Measurements from ENCODE around the gene MAP3K6.

Gene MAP3K6

DNA sequence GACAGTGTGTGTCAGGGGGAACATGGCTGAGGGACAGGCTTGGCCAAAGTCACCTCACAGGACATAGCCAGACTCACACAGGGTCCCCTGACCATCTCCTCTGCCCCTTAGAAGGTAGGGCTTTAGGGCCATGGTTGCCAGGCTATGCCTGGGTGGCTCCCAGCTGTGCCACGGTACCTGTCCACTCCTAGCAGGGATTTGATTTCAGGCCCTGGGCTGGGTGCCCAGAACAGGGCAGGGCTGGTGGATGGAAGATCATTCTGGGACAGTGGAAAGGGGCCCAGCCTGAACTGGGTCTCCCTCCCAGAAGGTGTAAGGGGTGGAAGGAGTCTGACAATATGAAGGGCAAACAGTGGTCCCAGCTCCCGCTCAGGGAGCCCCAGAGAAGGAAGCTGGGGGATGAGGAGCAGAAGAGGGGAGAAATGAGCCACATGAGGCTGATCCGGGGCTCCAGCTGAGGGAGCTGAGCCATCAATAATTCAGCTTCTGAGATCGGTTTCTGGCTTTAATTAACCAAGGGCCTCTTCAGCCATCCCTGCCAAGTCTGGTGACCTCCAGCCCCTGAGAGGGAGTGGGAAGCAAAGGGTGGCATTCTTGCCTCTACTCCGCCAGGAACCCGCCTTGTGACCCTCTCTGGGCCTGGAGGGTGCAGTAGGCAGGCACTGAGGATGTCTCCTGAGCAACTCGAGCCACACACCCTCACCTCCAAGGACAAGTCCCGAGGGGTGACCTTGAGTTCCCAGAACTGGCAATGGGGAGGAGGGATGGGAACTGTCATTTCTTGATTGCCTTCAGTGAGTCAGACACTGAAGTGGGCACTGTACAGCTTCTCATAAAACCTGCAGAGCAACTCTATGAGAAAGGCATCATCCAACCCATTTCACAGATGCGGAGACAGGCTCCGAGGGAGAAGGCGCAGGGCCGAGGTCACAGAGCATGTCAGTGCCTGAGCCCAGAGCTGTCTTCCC is 14.3 kb upstream of the MAP3K6 start:
- intact Hi-C loops (cut with DNase I), result no loop called here
- DNase-seq, result no peak

DNA sequence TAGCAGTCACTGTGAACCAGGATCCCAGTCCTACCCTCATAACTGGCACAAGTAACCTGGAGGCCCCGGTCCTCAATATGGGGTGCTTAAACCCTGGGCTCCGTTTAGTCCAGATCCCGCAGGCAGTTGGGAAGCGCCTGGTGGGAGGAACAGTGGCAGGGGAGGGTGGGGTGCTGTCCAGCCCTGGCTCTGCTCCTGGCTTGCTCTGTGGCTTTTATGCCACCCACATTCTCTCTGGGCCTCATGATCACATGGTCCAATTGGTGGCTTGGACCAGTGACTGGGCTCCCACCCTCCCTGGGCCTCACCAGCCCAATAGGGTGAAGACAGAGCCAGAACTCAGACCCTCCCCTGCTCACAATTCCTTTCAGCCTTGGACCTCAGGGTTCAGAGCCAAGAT is 13.5 kb upstream of the MAP3K6 start:
- DNase-seq, result no peak
- intact Hi-C loops (cut with DNase I), result no loop called here

DNA sequence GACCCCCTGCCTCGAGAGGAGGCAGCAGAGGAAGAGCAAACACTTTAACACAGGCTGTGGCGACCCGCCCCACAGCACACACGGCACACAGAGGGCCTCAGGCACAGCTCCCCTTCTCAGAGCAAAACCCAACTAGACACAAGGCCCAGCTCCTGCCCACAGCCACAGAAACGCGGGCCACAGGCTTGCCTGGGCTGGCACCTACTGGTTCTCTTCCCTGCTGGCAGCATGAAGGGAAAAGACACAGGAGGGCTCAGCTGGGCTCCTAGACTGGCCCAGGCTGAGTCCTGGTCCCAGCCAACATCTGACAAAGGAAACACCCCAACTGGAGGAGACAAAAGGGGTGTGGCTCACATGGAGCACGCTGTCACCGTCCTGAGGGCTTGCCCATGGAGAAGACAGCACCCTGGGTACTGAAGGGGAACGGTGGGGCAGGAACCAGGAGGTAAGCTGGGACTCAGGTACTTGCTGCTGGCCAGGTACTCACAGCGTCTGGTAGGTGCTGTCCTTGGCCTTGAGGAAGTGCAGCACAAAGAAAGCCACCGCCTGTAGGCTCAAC is 12.9 kb upstream of the MAP3K6 start:
- intact Hi-C loops (cut with DNase I), result no loop called here
- DNase-seq, result no peak

DNA sequence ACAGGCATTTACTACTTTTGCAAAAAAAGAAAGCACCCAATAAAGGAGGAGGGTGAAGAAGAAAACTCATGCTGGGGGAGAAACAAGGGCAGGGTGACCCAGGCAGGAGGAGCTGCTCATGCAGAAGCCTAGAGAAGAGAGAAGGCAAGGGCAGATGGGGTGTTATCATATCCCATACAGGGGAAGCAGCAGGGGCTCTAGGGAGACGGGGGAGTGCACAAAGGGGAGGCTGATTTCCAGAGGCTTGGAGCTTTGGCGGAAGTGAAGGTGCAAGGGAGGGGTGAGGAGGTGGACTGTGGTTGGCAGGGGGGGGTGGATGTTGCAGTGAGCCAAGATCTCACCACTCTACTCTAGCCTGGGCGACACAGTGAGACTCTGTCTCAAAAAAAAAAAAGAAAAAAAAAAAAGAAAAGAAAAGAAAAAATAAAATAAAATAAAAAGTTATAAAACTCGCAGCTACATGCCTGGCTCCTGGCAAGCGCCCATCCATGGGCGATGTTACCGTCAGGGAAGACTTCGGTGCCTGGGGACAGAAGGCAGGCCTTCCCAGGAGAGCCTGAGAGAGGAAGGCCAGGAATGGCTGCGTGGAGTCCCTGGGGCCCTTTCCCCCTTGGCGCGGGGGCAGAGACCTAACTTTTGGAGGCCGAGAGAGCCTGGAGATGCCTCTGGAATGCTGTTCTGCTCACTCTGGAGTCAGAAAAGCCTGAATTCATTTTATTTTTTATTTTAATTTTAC is 11.2 kb upstream of the MAP3K6 start:
- no peak for DNase-seq
- intact Hi-C loops (cut with DNase I), result no loop called here

DNA sequence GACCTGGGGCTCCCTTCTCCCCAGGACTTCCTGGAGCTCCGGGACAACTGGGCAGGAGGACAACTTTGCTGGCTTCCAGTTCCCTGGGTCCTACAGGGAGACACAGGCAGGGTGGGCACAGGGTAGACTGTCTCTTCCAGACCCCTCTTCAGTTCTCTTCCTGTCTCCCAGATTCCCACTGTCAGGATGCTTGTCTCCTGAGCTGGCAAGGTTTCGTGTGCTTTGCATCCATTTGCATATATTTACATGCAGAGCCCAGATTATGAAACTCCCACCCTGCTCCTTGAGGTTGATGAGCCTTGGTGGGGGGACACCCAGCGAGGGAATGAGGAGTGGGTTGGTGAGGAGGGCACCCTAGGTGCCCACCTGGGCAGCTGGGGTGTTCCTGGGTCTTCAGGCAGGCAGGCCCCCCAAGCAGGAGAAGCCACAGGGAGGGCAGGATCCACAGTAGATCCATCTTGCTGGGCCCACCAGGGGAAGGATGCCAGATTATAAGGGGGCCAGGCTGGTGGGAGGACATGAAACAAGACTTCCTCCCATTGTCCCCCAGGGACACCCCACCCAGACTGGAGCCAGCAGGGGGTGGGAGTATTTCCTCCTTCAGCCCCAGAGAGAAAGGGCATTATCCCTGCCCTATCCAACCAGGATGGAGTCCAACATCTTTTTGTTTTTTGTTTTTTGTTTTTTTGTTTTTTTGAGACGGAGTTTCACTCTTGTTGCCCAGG is 7.8 kb upstream of the MAP3K6 start, which contains the start of gene FCN3:
TSS of gene FCN3 (minus strand) at position 463 of the 725 bp plus-strand sequence. CDS start at position 457, 6 bp downstream.
- intact Hi-C loops (cut with DNase I), result no loop called here
- DNase-seq, result no peak

DNA sequence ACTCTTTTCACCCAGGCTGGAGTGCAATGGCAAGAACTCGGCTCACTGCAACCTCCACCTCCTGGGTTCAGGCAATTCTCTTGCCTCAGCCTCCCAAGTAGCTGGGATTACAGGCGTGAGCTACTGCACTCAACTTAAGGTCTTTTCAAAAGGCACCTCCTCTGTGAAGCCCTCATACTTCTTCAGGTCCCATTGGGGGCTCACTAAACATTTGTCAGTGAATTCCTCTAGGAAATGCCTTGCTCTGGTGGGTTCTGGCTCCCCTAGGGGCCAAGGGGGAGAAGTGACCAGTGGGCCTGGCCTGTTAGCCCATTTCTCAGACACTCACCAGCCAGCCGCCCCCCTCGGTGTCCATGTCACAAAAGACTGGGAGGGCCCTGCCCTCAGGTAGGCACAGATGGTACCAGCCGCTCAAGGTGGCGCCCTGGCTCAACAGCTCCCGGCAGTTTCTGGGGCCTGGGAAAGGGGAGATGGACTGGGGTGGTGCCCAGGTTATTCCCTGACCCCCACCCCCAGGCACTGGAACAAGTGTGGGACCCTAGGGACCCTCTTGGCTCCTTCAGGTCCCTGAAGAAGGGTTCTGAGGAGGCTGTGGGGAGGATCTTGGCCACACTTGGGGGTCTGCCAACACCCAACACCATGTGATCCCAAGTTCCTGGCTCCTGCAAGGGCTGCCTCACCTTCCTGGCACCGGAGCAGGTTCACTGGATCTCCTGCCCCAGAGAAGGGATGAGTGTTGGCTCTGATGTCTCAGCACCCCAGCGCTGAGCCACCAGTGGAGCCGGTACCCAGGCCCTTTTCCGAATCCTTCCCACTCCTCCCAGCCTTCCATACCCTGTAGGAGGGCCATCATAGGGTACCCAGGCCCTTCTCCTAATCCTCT is 6.3 kb upstream of the MAP3K6 start:
- no peak for DNase-seq

DNA sequence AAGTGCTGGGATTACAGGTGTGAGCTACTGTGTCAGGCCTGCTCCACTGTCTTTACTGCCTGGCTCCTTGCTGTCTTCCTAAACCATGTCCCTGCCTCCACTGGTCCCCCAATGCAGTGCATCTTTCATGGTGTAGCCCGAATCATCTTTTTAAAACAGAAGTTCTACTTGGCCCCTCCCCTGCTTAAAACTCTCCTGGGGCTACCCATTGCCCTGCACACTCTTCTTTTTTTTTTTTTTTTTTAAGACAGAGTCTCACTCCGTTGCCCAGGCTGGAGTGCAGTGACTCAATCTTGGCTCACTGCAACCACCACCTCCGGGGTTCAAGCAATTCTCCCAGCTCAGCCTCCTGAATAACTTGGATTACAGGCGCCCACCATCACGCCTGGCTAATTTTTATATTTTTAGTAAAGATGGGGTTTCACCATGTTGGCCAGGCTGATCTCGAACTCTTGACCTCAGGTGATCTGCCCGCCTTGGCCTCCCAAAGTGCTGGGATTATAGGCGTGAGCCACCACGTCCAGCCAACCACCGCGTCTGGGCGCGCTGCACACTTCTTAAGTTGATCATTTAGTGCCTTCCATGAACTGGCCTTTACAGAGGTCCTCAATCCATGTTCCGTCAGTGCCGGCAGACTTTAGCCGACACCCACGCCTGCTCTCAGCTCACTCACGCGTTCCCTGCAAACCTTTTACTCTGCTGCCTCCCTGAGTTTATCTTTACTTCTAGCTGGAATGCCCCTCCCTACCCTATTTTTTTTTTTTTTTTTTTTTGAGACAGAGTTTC is 5.5 kb upstream of the MAP3K6 start:
- intact Hi-C loops (cut with DNase I), result no loop called here
- no peak for DNase-seq

More for the DNA sequence above, 6.3 kb upstream of the MAP3K6 start:
- intact Hi-C loops (cut with DNase I), result no loop called here

DNA sequence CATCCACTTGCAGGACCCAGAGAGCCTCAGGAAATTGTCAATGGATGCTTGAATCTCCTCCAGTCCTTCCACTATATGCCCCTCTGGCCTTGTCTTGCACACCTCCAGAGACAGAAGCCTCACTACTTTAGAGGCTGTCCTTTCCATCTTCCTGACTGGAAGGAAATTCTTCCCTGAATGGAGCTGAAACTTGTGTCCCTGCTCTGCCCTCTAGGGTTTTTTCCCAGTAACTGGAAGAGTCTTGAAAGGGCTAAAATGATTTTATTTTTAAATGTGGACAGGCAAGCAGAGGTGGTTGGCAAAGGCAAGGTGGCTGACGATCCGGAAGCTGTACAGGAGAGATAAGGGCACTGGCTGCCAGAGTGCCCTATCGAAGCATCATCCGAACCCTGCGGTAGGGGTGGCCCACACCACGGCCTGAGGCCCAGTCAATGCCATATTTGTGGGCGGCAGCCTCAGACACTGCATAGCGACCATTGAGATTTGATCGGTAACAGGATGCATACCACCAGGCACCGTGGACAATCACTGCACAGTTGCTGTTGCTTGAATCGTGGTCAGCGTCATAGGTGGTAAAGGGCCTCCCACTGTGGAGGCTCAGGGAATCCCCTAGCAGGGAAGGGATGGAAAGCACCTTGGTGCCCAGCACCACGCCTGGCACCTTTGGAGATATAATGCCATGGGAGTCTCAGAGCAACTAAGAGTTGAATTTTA is 2.3 kb upstream of the MAP3K6 start:
- no peak for DNase-seq
- intact Hi-C loops (cut with DNase I), result no loop called here

DNA sequence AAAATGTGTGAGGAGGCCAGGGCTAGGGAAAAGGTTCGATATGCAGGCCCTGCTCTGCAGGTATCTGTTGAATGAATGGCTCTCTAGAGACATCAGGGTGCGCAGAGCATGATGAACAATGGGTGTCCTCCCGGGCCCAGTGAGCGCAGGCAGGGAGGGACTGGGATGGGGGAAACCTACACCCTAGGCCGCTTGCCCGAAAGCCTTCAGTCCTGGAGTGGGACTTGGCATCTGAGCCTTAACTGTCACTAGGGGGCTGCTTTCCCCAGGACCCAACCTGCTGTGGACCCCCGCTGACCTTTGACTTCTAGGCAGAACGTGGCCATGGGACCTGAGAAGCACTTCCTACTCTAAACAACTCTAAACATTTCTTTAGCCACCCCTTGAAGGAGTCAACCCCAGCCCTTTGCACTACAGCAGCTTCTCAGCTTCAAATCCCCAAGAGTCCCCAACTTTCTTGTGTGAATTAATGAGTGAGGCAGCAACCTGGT is 444 bp upstream of the MAP3K6 start:
- intact Hi-C loops (cut with DNase I), result no loop called here
- no peak for DNase-seq

DNA sequence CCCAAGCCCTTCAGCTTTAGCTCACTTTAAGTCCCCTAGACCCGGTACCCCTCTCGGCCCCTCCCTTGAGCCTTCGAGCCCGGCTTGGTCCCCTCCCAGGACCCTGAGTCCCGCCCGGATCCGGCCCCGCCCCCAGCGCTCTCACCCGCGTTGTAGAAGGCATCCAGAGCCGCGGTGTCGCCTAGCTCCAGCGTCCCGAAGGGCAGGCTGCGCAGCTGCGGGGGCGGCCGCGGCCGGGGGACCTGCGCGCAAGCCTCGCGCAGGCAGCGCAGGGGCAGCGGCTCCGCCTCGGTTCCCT is 699 bp downstream of the MAP3K6 start:
- intact Hi-C loops (cut with DNase I), result no loop called here
- peak; percentile 15 to 79 (median 59) for DNase-seq

DNA sequence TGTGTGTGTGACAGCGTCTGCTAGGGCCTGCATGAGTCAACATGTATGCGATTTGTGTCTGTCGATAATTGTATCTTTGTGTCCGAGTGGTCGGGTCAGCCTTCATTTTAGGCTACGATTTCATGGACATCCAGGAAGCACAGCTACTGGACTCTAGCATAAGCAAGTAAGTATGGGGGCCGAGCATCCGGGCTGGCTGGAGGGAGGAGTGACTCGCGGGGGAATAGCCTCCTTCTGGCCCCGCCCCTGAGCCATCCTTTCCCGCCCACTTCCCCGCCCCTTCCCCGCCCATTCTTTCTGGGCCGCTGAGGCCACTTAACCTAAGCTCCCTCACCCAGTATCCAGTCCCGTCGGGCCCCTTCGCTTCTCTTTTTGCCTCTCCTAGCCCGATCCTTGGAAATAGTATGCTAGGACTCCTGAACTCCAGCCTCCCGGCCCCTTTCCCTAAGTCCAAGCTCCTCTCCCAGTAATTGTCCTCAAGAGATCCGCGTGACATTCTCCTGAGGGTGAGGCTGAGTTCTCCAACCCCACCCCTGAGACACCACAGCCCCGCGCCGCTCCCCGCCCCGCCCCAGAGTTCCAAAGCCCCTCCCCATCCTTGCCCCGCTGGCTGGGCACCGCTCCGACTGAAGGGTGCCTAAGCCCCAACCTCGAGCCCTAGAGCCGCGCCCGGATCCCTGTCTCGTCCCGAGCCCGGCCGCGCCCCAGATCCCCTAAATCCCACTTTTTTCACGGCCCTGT is 1.2 kb downstream of the MAP3K6 start:
- peak; percentile 68 to 92 (median 81) for DNase-seq
- intact Hi-C loops (cut with DNase I), result no loop called here

DNA sequence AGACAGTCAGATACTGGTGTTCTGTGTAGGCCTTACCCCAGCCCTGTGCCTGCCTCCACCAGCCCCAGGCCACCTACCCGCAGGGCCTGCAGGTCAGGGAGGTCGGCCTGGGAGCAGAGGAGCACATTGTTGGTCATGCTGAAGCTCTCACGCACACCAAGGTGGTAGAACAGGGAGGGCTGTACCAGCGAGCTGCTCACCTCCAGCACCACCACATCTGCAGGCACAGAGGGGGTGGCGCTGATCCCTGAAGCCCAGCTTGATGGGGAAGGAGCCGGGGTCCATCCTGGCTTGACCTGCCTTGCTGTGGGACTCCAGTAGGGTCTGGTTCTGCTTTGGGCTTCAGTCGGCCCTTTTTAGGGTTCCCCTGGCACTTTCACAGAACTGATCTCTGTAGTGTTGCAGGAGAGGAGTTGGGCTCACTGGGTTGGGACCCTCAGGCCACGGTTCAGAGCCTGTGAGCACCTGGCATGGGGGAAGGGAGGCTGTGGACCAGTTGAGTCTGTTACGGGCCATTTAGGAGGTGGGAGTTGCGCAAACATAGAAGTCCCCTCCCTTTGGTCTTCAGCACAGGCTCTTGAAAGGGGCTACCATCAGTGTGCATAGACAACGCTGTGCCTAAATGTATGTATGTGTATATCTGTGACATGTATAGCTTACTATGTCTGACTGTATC is 1.9 kb downstream of the MAP3K6 start:
- intact Hi-C loops (cut with DNase I), result no loop called here
- no peak for DNase-seq

DNA sequence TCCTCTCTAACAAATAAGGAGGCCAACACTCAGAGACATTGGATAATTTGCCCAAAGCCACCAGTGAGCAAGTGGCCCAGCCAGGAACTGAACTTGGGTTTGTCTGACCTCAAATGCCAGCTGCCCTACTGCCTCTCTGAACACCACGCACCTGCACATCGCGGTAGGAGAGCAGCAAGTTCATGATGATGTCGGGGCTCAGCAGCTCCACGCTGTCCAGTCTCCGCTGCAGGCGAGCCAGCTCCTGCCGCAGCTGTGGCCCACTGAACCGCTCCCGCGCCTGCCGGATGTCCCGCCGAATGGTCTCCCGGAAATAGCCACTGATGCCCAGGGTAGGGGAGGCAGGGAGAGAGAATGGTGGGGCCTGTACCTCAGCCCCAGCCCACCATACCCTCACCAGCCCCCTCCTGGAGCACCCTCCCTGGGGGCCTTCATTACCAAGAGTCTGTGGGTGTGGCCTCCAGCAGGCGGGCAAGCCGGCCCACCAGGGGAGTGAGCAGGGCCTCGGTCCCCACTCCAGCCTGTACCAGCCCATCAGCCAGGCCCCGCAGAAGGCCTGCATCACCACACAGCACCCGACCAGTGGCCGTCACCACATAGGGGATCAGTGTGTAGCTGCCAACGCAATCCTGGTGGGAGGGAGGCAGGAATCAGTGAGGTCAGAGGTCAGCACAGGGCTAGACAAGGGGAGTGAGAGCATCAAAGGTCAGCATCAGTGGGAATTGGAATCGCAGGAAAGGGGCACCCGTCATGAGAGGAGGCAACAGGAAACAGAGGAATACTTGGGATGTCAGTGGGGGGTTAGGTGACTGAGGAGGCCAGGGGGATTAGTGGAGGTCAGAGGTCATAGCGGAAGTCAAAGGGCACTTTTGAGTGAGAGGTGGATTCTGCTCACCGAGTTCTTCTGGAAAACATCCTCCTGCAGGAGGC is 2.7 kb downstream of the MAP3K6 start:
- no peak for DNase-seq
- intact Hi-C loops (cut with DNase I), result no loop called here

DNA sequence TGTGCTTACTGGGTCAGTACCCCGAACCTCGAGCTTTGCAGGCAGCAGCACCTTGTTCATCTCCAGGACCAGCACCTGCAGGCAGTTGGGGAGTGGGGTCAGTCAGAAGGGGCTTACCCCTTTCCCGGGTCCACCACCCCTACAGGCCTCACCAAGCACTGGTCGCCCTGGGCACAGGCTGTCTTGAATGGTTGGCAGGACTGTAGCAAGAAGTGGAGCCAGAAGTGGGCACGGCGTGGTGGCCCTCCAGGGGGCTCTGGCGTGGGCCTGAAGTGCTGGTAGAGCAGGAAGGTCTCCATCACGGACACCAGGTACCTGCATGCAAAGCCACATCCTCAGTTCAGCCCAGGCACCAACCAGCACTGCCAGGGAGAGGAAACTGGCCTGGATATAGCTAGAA is 5.2 kb downstream of the MAP3K6 start:
- DNase-seq, result no peak
- intact Hi-C loops (cut with DNase I), result no loop called here

DNA sequence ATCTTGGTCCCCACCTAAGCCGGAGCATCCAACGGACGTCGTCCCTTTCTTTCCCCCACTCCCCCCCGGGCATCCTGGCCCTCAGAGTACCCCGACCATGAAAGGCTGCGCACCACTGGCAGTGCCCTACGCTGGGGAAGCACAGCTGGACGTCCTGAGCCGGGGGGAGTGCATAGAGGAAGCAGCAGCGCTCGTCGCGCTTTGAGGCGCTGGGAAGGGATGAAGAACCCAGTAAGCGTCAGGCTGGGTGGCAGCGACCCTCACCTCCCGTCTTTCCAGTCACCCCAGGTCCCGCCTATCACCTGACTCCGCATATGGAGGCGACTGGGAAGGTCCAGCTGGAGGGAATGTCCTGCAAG is 5.7 kb downstream of the MAP3K6 start:
- DNase-seq, result no peak
- intact Hi-C loops (cut with DNase I), result no loop called here

All from head of caudate nucleus (tissue), 42 donors.